NT2/D1 (cell line): ENCODE measurements around the gene CCDC88C.

Experiments
- SUZ12 ChIP-seq: IDR thresholded peaks from 2 replicates; pipeline ENCODE4 v1.6.1; 2011; ENCODE audit not compliant: insufficient read length, insufficient read depth; ENCODE audit errors: extremely low read depth
- ZNF274 ChIP-seq: IDR thresholded peaks from 2 replicates; pipeline ENCODE4 v1.6.1; 2011; ENCODE audit warnings: mild to moderate bottlenecking, low read depth, low read length

- TF ChIP-seq SUZ12 (no peak), ZNF274 (no peak)
Observed at GRCh38 chr14:91379579-91379932, 38.1 kb downstream of the CCDC88C start.
